ENCODE measurements around the gene CD86. TPM values are rescaled to one million over a fixed set of nuclear protein-coding genes. Genes with fewer than 3 reads are reported as not detected.

Gene CD86
- total and polyA plus RNA-seq, 2 of the 8 experiments (the other 6 are each of a cell fraction or from before 2014, with no cell fraction given): 0.12 to 0.30 TPM

DNA sequence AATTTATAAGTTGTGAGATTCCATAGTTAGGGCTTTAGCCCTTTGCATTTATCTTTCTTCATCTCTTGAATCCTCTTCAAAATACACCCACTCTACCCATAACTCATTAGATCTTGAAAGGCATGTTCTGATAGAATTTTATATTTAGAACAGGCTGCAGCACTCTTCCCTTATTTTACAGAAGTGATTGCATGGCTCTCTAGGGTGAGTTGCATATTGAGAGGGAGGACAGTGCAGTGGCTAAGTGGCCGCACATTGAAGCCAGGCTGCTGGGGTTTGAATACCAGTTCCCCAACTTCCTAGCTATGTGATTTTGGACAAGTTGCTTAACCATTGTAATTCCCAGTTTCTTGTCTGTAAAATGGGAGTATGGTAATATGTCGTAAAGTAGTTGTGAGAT is 2.5 kb downstream of the CD86 start (continued):
- TF ChIP-seq JUND (IDR thresholded peaks at IDR 0.05; ENCODE audit: low read length) (no peak), NRF1 (IDR thresholded peaks at IDR 0.05; ENCODE audit: low read depth, low read length) (no peak), EGR1 (IDR thresholded peaks at IDR 0.05; ENCODE audit: borderline replicate concordance, low read depth, low read length) (no peak), ZNF274 (IDR thresholded peaks at IDR 0.05; ENCODE audit: borderline replicate concordance, extremely low read depth, low read length) (no peak), KDM1A (IDR thresholded peaks at IDR 0.05; ENCODE audit: borderline replicate concordance, low read length) (no peak), POLR2AphosphoS5 (IDR thresholded peaks at IDR 0.05; ENCODE audit: low read depth, low read length) (no peak), SIX5 (IDR thresholded peaks at IDR 0.05; ENCODE audit: low read depth, low read length) (no peak)
